K562 (cell line): Measurements from ENCODE around the gene GMPR. TPM values are rescaled to one million over a fixed set of nuclear protein-coding genes. Genes with fewer than 3 reads are reported as not detected.
A peak's percentile ranks its signal among the peaks of the same experiment; 100 is the strongest.

Source experiments
- ADNP ChIP-seq: fragments of 200-800 bp; sonication (Bioruptor generic); IDR thresholded peaks from 2 replicates; pipeline ENCODE4 v1.6.1; 2016; ENCODE audit warnings: missing genetic modification characterization, missing compliant biosample characterization
- ARID3A ChIP-seq: IDR thresholded peaks from 2 replicates; pipeline ENCODE4 v1.6.1; 2012; ENCODE audit warnings: low read depth, low read length, improper control_type of control experiment, borderline replicate concordance
- ATF7 ChIP-seq: fragments of 450-650 bp; IDR thresholded peaks from 2 replicates; pipeline ENCODE4 v1.7.1; 2014; ENCODE audit warnings: mild to moderate bottlenecking, moderate library complexity
- BHLHE40 ChIP-seq: IDR thresholded peaks from 2 replicates; pipeline ENCODE4 v1.6.1; 2011; ENCODE audit warnings: low read length, improper control_type of control experiment
- C11orf30 ChIP-seq: fragments of 450-650 bp; IDR thresholded peaks from 2 replicates; pipeline ENCODE4 v1.6.1; 2016; ENCODE audit warnings: low read depth, mild to moderate bottlenecking
- CBFA2T2 ChIP-seq: fragments of 450-650 bp; conservative IDR thresholded peaks from 2 replicates; pipeline ENCODE4 v1.6.1; 2017; ENCODE audit warnings: mild to moderate bottlenecking
- CBFA2T3 ChIP-seq: fragments of 450-650 bp; IDR thresholded peaks from 2 replicates; pipeline ENCODE4 v1.6.1; 2017
- EP300 ChIP-seq: IDR thresholded peaks from 2 replicates; pipeline ENCODE4 v1.6.1; 2012; ENCODE audit warnings: low read length, improper control_type of control experiment
- HIVEP1 ChIP-seq: fragments of 250-450 bp; sonication (Bioruptor Pico); IDR thresholded peaks from 2 replicates; pipeline ENCODE4 v1.4.0; 2020; ENCODE audit warnings: mild to moderate bottlenecking
- HMBOX1 ChIP-seq: sonication (generic); IDR thresholded peaks from 2 replicates; pipeline ENCODE4 v1.6.1; 2016
- KHSRP ChIP-seq: fragments of 450-650 bp; IDR thresholded peaks from 2 replicates; pipeline ENCODE4 v1.6.1; 2017
- LCOR ChIP-seq: sonication (generic); formaldehyde crosslinking; IDR thresholded peaks from 2 replicates; pipeline ENCODE4 v1.8.0; 2022; ENCODE audit warnings: mild to moderate bottlenecking, missing genetic modification reagents
- MAFK ChIP-seq: IDR thresholded peaks from 2 replicates; pipeline ENCODE4 v1.6.1; 2011; ENCODE audit warnings: low read length, improper control_type of control experiment
- MYC ChIP-seq, 2 experiments: fragments of 250-450 bp in 1 of 2; sonication (Bioruptor Pico) in 1 of 2; IDR thresholded peaks; 2 replicates each; pipeline versions ENCODE4 v1.5.1 to v1.6.1; 2012 to 2021; ENCODE audit warnings: low read depth in 2 of 2, borderline replicate concordance in 1 of 2, improper control_type of control experiment in 1 of 2, low read length in 1 of 2, mild to moderate bottlenecking in 1 of 2, moderate library complexity in 1 of 2
- NR0B1 ChIP-seq: fragments of 450-650 bp; IDR thresholded peaks from one replicate; pipeline ENCODE4 v1.6.1; 2018; ENCODE audit warnings: mild to moderate bottlenecking, moderate library complexity; ENCODE audit not compliant: partially characterized antibody
- POLR2G ChIP-seq: fragments of 200-400 bp; formaldehyde crosslinking; IDR thresholded peaks from 2 replicates; pipeline ENCODE4 v1.6.1; 2017; ENCODE audit warnings: low read depth, mild to moderate bottlenecking, antibody characterized with exemption, low read length, moderate library complexity
- RBM22 ChIP-seq: fragments of 200-400 bp; formaldehyde crosslinking; IDR thresholded peaks from 2 replicates; pipeline ENCODE4 v1.6.1; 2018; ENCODE audit warnings: low read length, low read depth; ENCODE audit not compliant: poor library complexity, severe bottlenecking
- SOX6 ChIP-seq: fragments of 450-650 bp; IDR thresholded peaks from 2 replicates; pipeline ENCODE4 v1.6.1; 2014; ENCODE audit warnings: mild to moderate bottlenecking
- TCF3 ChIP-seq: sonication (generic); formaldehyde crosslinking; IDR thresholded peaks from 2 replicates; pipeline ENCODE4 v1.4.0; 2020; ENCODE audit warnings: mild to moderate bottlenecking, missing genetic modification reagents
- TFAP4 ChIP-seq: sonication (generic); formaldehyde crosslinking; IDR thresholded peaks from 2 replicates; pipeline ENCODE4 v1.8.0; 2022; ENCODE audit warnings: missing genetic modification reagents, mild to moderate bottlenecking, moderate library complexity, borderline replicate concordance
- TRIM24 ChIP-seq, 2 experiments: fragments of 450-650 bp; IDR thresholded peaks; 2 replicates each; pipeline ENCODE4 v1.6.1; 2016
- ZBTB9 ChIP-seq: fragments of 450-650 bp; formaldehyde crosslinking; IDR thresholded peaks from 2 replicates; pipeline ENCODE4 v1.4.0; 2020; ENCODE audit warnings: mild to moderate bottlenecking, moderate library complexity
- ZEB2 ChIP-seq: fragments of 450-650 bp; IDR thresholded peaks from 2 replicates; pipeline ENCODE4 v1.6.1; 2016
- ZNF589 ChIP-seq: fragments of 200-800 bp; sonication (Bioruptor generic); IDR thresholded peaks from 2 replicates; pipeline ENCODE4 v1.6.1; 2016; ENCODE audit warnings: low read depth, missing genetic modification characterization, missing compliant biosample characterization
- polyA plus RNA-seq, 8 experiments: library from polyadenylated mRNA; depleted of rRNA in 4 of 8; stranded (reverse) in 5 of 8; unstranded in 3 of 8; fragments of >200 nt; fragmentation: Nextera tagmentation in 2 of 8; fragmentation: Illumina TruSeq in 1 of 8; extraction: Ambion mirVana in 2 of 8; extraction: Trizol in 1 of 8; gene quantifications; 2 replicates each; pipeline versions ENCODE4 v1.2.1 to v1.2.3, GENCODE V29; 2011 to 2014; ENCODE audit warnings: inconsistent platforms in 1 of 8, missing spikeins in 1 of 8
- total RNA-seq, 7 experiments: library from RNA; depleted of rRNA in 6 of 7; stranded (reverse); fragments of >200 nt in 6 of 7; fragmentation: Illumina TruSeq in 2 of 7; extraction: Trizol in 2 of 7; gene quantifications; 2 replicates each; pipeline versions ENCODE4 v1.2.1 to v1.2.3, GENCODE V29; 2011 to 2021; ENCODE audit warnings: low replicate concordance in 1 of 7

Gene GMPR
- total and polyA plus RNA-seq, 9 of the 15 experiments (the other 6 are each of a cell fraction or from before 2014, with no cell fraction given), result 34.6 to 83.7 (median 49.8) TPM

- peak; percentile 29; the same call in 1 of the 2 replicates for TF ChIP-seq TCF3
- TF ChIP-seq NR0B1, result no peak
- TF ChIP-seq ATF7, result no peak
- no peak for TF ChIP-seq RBM22
- TF ChIP-seq CBFA2T2, result peak; percentile 50
- TF ChIP-seq HMBOX1, result peak; percentile 73
- TF ChIP-seq TRIM24 (IDR thresholded peaks at IDR 0.05), result 0 out of 4 replicates have a peak, but pooled peaks of 1 of the 2 experiments have one; percentile 19
- peak; percentile 63 for TF ChIP-seq CBFA2T3
- no peak for TF ChIP-seq ZEB2
- peak; percentile 52; the same call in 1 of the 2 replicates for TF ChIP-seq C11orf30
- TF ChIP-seq BHLHE40, result peak; percentile 13; the same call in 1 of the 2 replicates
- TF ChIP-seq ZBTB9, result no peak
- TF ChIP-seq HIVEP1 (CRISPR knock-in tag), result no peak
- TF ChIP-seq MYC (IDR thresholded peaks at IDR 0.05; ENCODE audit: low read depth, low read length), result no peak
- TF ChIP-seq MYC (CRISPR knock-in tag; IDR thresholded peaks at IDR 0.05; ENCODE audit: borderline replicate concordance, low read depth), result no peak
- 0 out of 2 replicates have a peak, but pooled peaks have one; percentile 16 for TF ChIP-seq TFAP4
- no peak for TF ChIP-seq ARID3A
- no peak for TF ChIP-seq MAFK
- peak; percentile 48; the same call in 1 of the 2 replicates for TF ChIP-seq SOX6
- peak; percentile 38; the same call in 1 of the 2 replicates for TF ChIP-seq EP300
- peak; percentile 78 for TF ChIP-seq LCOR (CRISPR knock-in tag)
- TF ChIP-seq ZNF589 (CRISPR knock-in tag), result no peak
- TF ChIP-seq KHSRP, result no peak
- TF ChIP-seq POLR2G, result no peak
- peak; percentile 67 for TF ChIP-seq ADNP (tag)
- TF ChIP-seq, all 486 proteins: peak for 26
Observed at GRCh38 chr6:16313732-16314131, 75.3 kb downstream of the GMPR start (continued).
